ENCODE measurements around the gene DLAT.
"Not testable (repeated sequence)": the region's sequence is repeated elsewhere in the genome, so short reads cannot be mapped to it uniquely, and the experiment has no call there.

The DLAT gene

GRCh38 chr11:112011451-112011850 lies 13.8 kb upstream of the DLAT start:
- H3K27ac ChIP-seq (ENCODE audit: extremely low read depth, low read depth, low read length); CTCF ChIA-PET; H3K9me3 ChIP-seq (ENCODE audit: control insufficient read depth, insufficient read depth, low read depth, low read length); H3K4me1 ChIP-seq (ENCODE audit: control insufficient read depth, insufficient read depth, low read length); POLR2A ChIA-PET; H3K36me3 ChIP-seq (ENCODE audit: control insufficient read depth in 2 of 2, insufficient read depth in 1 of 2, low read length in 2 of 2); H3K4me3 ChIP-seq (ENCODE audit: low read depth, low read length): not testable (repeated sequence)
- peak; percentile 92 for TF ChIP-seq ZNF146 (tag by site-specific recombination; IDR thresholded peaks at IDR 0.05)

GRCh38 chr11:112012874-112013273 lies 12.3 kb upstream of the DLAT start:
- Histone ChIP-seq H3K36me3 (ENCODE audit: control insufficient read depth in 2 of 2, insufficient read depth in 1 of 2, low read length in 2 of 2) (peaks cover 0 to 4% of the 10 kb centered on the region in 2 experiments; a peak in 1 of 3 replicates), H3K9me3 (ENCODE audit: control insufficient read depth, insufficient read depth, low read depth, low read length) (no peaks in the 10 kb centered on the region), H3K27ac (ENCODE audit: extremely low read depth, low read depth, low read length) (no peak overlapping the region), H3K4me3 (ENCODE audit: low read depth, low read length) (no peak overlapping the region), H3K4me1 (ENCODE audit: control insufficient read depth, insufficient read depth, low read length) (no peaks in the 10 kb centered on the region)
- TF ChIP-seq ZNF610 (tag by site-specific recombination; IDR thresholded peaks at IDR 0.05; ENCODE audit: borderline replicate concordance) (no peak), ZNF239 (tag by site-specific recombination; IDR thresholded peaks at IDR 0.05) (no peak), ZNF629 (tag by site-specific recombination; IDR thresholded peaks at IDR 0.05) (no peak), OVOL3 (tag by site-specific recombination; IDR thresholded peaks at IDR 0.05) (no peak), ZNF768 (tag by site-specific recombination; IDR thresholded peaks at IDR 0.05) (no peak), ZNF585B (tag by site-specific recombination; IDR thresholded peaks at IDR 0.05) (no peak), SCRT2 (tag by site-specific recombination; IDR thresholded peaks at IDR 0.05) (no peak), ZNF558 (tag by site-specific recombination; IDR thresholded peaks at IDR 0.05) (no peak), GFI1B (tag by site-specific recombination; IDR thresholded peaks at IDR 0.05) (no peak), SP2 (tag by site-specific recombination; IDR thresholded peaks at IDR 0.05) (no peak), ZNF148 (tag by site-specific recombination; IDR thresholded peaks at IDR 0.05; ENCODE audit: borderline replicate concordance) (no peak), ZFP69B (tag by site-specific recombination; IDR thresholded peaks at IDR 0.05) (no peak), MZF1 (tag by site-specific recombination; IDR thresholded peaks at IDR 0.05; ENCODE audit: borderline replicate concordance) (no peak), ZNF624 (tag by site-specific recombination; IDR thresholded peaks at IDR 0.05) (no peak), PRDM4 (tag by site-specific recombination; IDR thresholded peaks at IDR 0.05) (no peak), GLIS1 (tag by site-specific recombination; IDR thresholded peaks at IDR 0.05) (no peak), ZNF311 (tag by site-specific recombination; IDR thresholded peaks at IDR 0.05; ENCODE audit: borderline replicate concordance) (no peak), PRDM2 (tag by site-specific recombination; IDR thresholded peaks at IDR 0.05; ENCODE audit: borderline replicate concordance) (no peak)
- ChIA-PET CTCF (no interaction called here), POLR2A (no interaction called here)

Data from HEK293 (cell line).